Measurements from ENCODE around the gene DDX19B. TPM values are rescaled to one million over a fixed set of nuclear protein-coding genes. Genes with fewer than 3 reads are reported as not detected.
"Not testable (repeated sequence)": the region's sequence is repeated elsewhere in the genome, so short reads cannot be mapped to it uniquely, and the experiment has no call there.

DDX19B gene
- polyA plus RNA-seq, 2 donors = 14.8 to 18.2 TPM

DNA sequence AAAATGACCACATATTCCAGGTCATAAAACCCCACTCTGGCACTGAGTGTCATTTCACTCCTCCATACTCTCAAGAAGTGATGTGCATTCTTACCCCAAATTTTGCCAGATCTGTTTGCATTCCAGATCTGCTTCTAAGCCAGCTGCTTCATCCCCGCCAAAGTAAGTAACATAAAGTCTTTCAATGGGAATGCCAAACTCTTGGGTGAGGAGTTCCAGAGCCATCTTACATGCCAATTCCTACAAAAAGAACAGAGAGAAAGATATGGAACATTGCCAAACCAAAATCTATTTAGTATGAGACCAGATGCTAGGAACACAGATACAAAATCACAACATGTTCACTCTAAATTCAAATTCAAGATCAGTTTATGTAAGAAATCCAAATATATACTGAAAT is 22.6 kb upstream of the DDX19B start:
- Histone ChIP-seq H3K9me3 (ENCODE audit: control insufficient read depth in 2 of 2, insufficient read depth in 1 of 2, low read depth in 1 of 2, low read length in 1 of 2) (no peaks in the 10 kb centered on the region), H3K36me3 (ENCODE audit: control insufficient read depth in 2 of 2, insufficient read depth in 2 of 2, low read length in 1 of 2) (peaks cover 12 to 25% of the 10 kb centered on the region in 2 donors)
- WGBS, 2 donors = 91 to 98% methylated on average over 1 of the region's 1 CpG

DNA sequence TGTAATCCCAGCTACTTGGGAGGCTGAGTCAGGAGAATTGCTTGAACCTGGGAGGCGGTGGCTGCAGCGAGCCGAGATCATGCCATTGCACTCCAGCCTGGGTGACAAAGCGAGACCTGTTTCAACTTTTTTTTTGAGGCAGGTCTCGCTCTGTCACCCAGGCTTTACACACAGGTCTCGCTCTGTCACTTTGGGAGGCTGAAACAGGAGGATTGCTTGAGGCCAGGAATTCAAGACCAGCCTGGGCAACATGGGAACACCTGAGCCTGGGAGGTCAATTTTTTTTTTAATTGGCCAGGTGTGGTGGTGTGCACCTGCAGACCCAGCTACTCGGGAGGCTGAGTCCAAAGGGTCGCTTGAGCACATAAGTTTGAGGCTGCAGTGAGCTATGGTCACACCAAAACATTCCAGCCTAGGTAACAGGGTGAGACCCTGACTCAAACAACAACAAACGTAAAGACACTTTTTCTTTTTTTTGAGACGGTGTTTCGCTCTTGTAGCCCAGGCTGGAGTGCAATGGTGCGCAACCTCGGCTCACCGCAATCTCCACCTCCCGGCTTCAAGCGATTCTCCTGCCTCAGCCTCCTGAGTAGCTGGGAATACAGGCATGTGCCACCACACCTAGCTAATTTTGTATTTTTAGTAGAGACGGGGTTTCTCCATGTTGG is 11.5 kb upstream of the DDX19B start:
- not testable (repeated sequence) for H3K9me3 ChIP-seq (ENCODE audit: control insufficient read depth in 2 of 2, insufficient read depth in 1 of 2, low read depth in 1 of 2, low read length in 1 of 2); H3K27me3 ChIP-seq (ENCODE audit: control insufficient read depth in 1 of 2, insufficient read depth in 2 of 2, low read length in 2 of 2); H3K36me3 ChIP-seq (ENCODE audit: control insufficient read depth in 2 of 2, insufficient read depth in 2 of 2, low read length in 1 of 2); H3K4me1 ChIP-seq (ENCODE audit: control insufficient read depth in 2 of 2, insufficient read depth in 2 of 2, low read length in 1 of 2); H3K4me3 ChIP-seq (ENCODE audit: low read depth in 1 of 2, low read length in 2 of 2); H3K27ac ChIP-seq (ENCODE audit: low read depth in 2 of 2, low read length in 1 of 2)
- WGBS, 2 donors = 93 to 97% methylated on average over 17 of the region's 17 CpGs

More for the DNA sequence above, 22.6 kb upstream of the DDX19B start:
- Histone ChIP-seq H3K4me1 (ENCODE audit: control insufficient read depth in 2 of 2, insufficient read depth in 2 of 2, low read length in 1 of 2) (no peaks in the 10 kb centered on the region), H3K27ac (ENCODE audit: low read depth in 2 of 2, low read length in 1 of 2) (no peak overlapping the region), H3K4me3 (ENCODE audit: low read depth in 1 of 2, low read length in 2 of 2) (no peak overlapping the region), H3K27me3 (ENCODE audit: control insufficient read depth in 1 of 2, insufficient read depth in 2 of 2, low read length in 2 of 2) (no peaks in the 10 kb centered on the region)

DNA sequence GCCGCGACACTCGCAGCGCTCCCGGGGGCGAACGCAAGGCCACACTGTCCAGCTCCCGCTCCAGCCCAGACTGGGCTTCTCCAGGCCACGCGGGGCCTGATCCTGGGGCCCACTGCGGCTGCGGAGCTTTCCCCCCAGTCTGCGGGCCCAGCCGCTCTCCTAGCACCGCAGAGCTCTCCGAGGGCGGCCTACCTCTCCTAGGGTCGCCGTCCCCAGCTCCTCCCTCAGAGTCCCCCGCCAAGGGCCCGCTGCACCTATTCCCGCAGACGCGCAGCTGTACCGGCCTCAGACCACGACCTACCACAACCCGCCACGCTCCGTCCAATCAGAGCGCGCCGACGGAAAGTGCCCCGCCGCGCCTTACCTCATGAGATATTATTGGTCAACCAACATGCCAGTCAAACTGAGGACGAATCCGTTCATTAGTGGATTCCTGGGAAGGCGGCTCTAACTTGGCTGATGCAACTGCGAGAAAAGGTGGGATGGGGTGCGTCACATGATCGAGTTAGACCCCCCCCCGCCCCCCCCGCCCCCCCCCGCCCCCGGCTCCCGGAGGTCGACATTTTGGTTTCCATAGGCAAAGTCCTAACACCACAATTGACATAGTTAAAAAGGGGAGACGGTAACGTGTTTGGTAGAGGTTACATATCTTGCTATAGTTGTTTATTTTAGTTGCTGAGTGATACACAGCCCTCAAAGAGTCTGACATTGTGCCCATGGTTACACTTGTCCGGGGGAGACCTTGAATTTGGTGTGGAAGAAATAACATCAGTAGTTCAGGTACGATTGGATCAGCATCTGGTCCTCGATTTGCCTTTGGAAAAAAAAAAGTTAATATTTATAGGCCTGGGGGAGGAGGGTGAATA is 9.5 kb upstream of the DDX19B start, which contains the start of gene AARS1:
TSS of gene AARS1 (minus strand) at position 278 of the 866 bp plus-strand sequence. CDS start 6,743 bp downstream, outside the sequence.
- Histone ChIP-seq H3K9me3 (ENCODE audit: control insufficient read depth in 2 of 2, insufficient read depth in 1 of 2, low read depth in 1 of 2, low read length in 1 of 2) (no peaks in the 10 kb centered on the region), H3K27ac (ENCODE audit: low read depth in 2 of 2, low read length in 1 of 2) (peak within 1 kb of the TSS; percentile 89 to 93), H3K4me1 (ENCODE audit: control insufficient read depth in 2 of 2, insufficient read depth in 2 of 2, low read length in 1 of 2) (no peaks in the 10 kb centered on the region), H3K36me3 (ENCODE audit: control insufficient read depth in 2 of 2, insufficient read depth in 2 of 2, low read length in 1 of 2) (no peaks in the 10 kb centered on the region), H3K4me3 (ENCODE audit: low read depth in 1 of 2, low read length in 2 of 2) (peak within 1 kb of the TSS; percentile 80 to 92), H3K27me3 (ENCODE audit: control insufficient read depth in 1 of 2, insufficient read depth in 2 of 2, low read length in 2 of 2) (no peaks in the 10 kb centered on the region)
- 0 to 1% methylated on average over 52 to 53 of the region's 53 CpGs for WGBS, 2 donors

GRCh38 chr16:70290949-70291519 is 8.0 kb upstream of the DDX19B start:
- Histone ChIP-seq H3K4me3 (ENCODE audit: low read depth in 1 of 2, low read length in 2 of 2) (no peak overlapping the region), H3K9me3 (ENCODE audit: control insufficient read depth in 2 of 2, insufficient read depth in 1 of 2, low read depth in 1 of 2, low read length in 1 of 2) (no peaks in the 10 kb centered on the region), H3K36me3 (ENCODE audit: control insufficient read depth in 2 of 2, insufficient read depth in 2 of 2, low read length in 1 of 2) (no peaks in the 10 kb centered on the region), H3K4me1 (ENCODE audit: control insufficient read depth in 2 of 2, insufficient read depth in 2 of 2, low read length in 1 of 2) (no peaks in the 10 kb centered on the region), H3K27ac (ENCODE audit: low read depth in 2 of 2, low read length in 1 of 2) (no peak overlapping the region), H3K27me3 (ENCODE audit: control insufficient read depth in 1 of 2, insufficient read depth in 2 of 2, low read length in 2 of 2) (no peaks in the 10 kb centered on the region)

DNA sequence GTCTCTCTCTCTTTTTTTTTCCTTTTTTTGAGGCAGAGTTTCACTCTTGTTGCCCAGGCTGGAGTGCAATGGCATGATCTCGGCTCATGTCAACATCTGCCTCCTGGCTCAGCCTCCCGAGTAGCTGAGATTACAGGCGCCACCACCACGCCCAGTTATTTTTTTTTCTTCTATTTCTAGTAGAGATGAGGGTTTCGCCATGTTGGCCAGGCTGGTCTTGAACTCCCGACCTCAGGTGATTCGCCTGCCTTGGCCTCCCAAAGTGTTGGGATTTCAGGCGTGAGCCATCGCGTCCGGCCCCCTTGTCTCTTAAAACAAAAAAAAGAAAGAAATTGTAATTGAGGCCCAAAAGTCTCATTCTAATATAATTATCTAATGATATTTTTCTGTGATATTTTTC is 6.8 kb upstream of the DDX19B start:
- H3K36me3 ChIP-seq (ENCODE audit: control insufficient read depth in 2 of 2, insufficient read depth in 2 of 2, low read length in 1 of 2); H3K27me3 ChIP-seq (ENCODE audit: control insufficient read depth in 1 of 2, insufficient read depth in 2 of 2, low read length in 2 of 2); H3K4me1 ChIP-seq (ENCODE audit: control insufficient read depth in 2 of 2, insufficient read depth in 2 of 2, low read length in 1 of 2); H3K9me3 ChIP-seq (ENCODE audit: control insufficient read depth in 2 of 2, insufficient read depth in 1 of 2, low read depth in 1 of 2, low read length in 1 of 2); H3K27ac ChIP-seq (ENCODE audit: low read depth in 2 of 2, low read length in 1 of 2); H3K4me3 ChIP-seq (ENCODE audit: low read depth in 1 of 2, low read length in 2 of 2): not testable (repeated sequence)
- WGBS, 2 donors = 88 to 92% methylated on average over 11 of the region's 11 CpGs

GRCh38 chr16:70294385-70295025 is 4.5 kb upstream of the DDX19B start:
- H3K9me3 ChIP-seq (ENCODE audit: control insufficient read depth in 2 of 2, insufficient read depth in 1 of 2, low read depth in 1 of 2, low read length in 1 of 2) = no peaks in the 10 kb centered on the region
- 94 to 95% methylated on average over 28 of the region's 28 CpGs for WGBS, 2 donors
- H3K27me3 ChIP-seq (ENCODE audit: control insufficient read depth in 1 of 2, insufficient read depth in 2 of 2, low read length in 2 of 2) = no peaks in the 10 kb centered on the region

DNA sequence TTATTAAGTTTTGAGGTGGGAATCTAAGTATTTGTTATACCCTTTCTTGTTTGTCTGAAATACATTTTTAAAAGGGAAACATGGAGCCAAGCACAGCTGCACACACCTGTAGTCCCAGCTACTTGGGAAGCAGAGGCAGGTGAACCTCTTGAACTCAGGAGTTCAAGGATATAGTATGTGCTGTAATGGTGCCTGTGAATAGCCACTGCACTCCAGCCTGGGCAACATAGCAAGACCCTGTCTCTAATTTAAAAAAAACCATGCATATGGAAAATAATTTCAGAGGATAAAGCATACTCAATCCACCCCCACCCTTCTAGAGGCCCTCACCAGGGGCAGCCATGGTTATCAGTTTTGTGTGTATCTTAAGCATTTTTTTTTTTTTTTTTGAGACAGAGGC is 3.4 kb upstream of the DDX19B start:
- Histone ChIP-seq H3K27ac (ENCODE audit: low read depth in 2 of 2, low read length in 1 of 2) (no peak overlapping the region), H3K27me3 (ENCODE audit: control insufficient read depth in 1 of 2, insufficient read depth in 2 of 2, low read length in 2 of 2) (no peaks in the 10 kb centered on the region), H3K4me3 (ENCODE audit: low read depth in 1 of 2, low read length in 2 of 2) (no peak overlapping the region), H3K36me3 (ENCODE audit: control insufficient read depth in 2 of 2, insufficient read depth in 2 of 2, low read length in 1 of 2) (no peaks in the 10 kb centered on the region), H3K4me1 (ENCODE audit: control insufficient read depth in 2 of 2, insufficient read depth in 2 of 2, low read length in 1 of 2) (no peaks in the 10 kb centered on the region), H3K9me3 (ENCODE audit: control insufficient read depth in 2 of 2, insufficient read depth in 1 of 2, low read depth in 1 of 2, low read length in 1 of 2) (no peaks in the 10 kb centered on the region)

More at GRCh38 chr16:70294385-70295025, 4.5 kb upstream of the DDX19B start:
- H3K27ac ChIP-seq (ENCODE audit: low read depth in 2 of 2, low read length in 1 of 2) = no peak overlapping the region
- H3K4me3 ChIP-seq (ENCODE audit: low read depth in 1 of 2, low read length in 2 of 2) = no peak overlapping the region
- no peaks in the 10 kb centered on the region for H3K36me3 ChIP-seq (ENCODE audit: control insufficient read depth in 2 of 2, insufficient read depth in 2 of 2, low read length in 1 of 2)
- H3K4me1 ChIP-seq (ENCODE audit: control insufficient read depth in 2 of 2, insufficient read depth in 2 of 2, low read length in 1 of 2) = no peaks in the 10 kb centered on the region

- no peaks in the 10 kb centered on the region for H3K36me3 ChIP-seq (ENCODE audit: control insufficient read depth in 2 of 2, insufficient read depth in 2 of 2, low read length in 1 of 2)
- H3K9me3 ChIP-seq (ENCODE audit: control insufficient read depth in 2 of 2, insufficient read depth in 1 of 2, low read depth in 1 of 2, low read length in 1 of 2) = no peaks in the 10 kb centered on the region
- WGBS, 2 donors = 98 to 100% methylated on average over 1 of the region's 1 CpG
- no peak overlapping the region for H3K4me3 ChIP-seq (ENCODE audit: low read depth in 1 of 2, low read length in 2 of 2)
- no peaks in the 10 kb centered on the region for H3K27me3 ChIP-seq (ENCODE audit: control insufficient read depth in 1 of 2, insufficient read depth in 2 of 2, low read length in 2 of 2)
- no peak overlapping the region for H3K27ac ChIP-seq (ENCODE audit: low read depth in 2 of 2, low read length in 1 of 2)
- H3K4me1 ChIP-seq (ENCODE audit: control insufficient read depth in 2 of 2, insufficient read depth in 2 of 2, low read length in 1 of 2) = no peaks in the 10 kb centered on the region
These were observed 2.1 kb downstream of the DDX19B start for GRCh38 chr16:70301121-70301520.

DNA sequence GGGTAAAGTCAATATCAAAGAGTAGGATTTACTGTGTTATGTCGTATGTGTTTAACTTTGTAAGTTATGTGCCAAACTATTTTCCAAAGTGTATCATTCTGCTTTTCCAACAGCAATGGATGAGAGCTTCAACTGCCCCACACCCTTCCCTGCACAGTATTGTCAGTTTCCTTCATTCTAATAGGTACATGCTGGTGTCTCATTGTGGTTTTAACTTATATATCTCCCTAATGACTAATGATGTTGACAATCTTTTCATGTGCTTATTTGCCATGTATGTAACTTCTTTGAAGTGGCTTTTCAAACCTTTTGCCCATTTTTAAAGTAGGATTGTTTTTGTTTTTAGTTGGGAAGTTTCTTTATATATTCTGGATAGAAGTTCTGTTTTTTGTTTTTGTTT is 3.8 kb downstream of the DDX19B start:
- WGBS, 2 donors = 42 to 56% methylated on average over 1 of the region's 1 CpG
- Histone ChIP-seq H3K4me3 (ENCODE audit: low read depth in 1 of 2, low read length in 2 of 2) (no peak overlapping the region), H3K4me1 (ENCODE audit: control insufficient read depth in 2 of 2, insufficient read depth in 2 of 2, low read length in 1 of 2) (no peaks in the 10 kb centered on the region), H3K27me3 (ENCODE audit: control insufficient read depth in 1 of 2, insufficient read depth in 2 of 2, low read length in 2 of 2) (no peaks in the 10 kb centered on the region), H3K36me3 (ENCODE audit: control insufficient read depth in 2 of 2, insufficient read depth in 2 of 2, low read length in 1 of 2) (no peaks in the 10 kb centered on the region), H3K9me3 (ENCODE audit: control insufficient read depth in 2 of 2, insufficient read depth in 1 of 2, low read depth in 1 of 2, low read length in 1 of 2) (no peaks in the 10 kb centered on the region), H3K27ac (ENCODE audit: low read depth in 2 of 2, low read length in 1 of 2) (no peak overlapping the region)
